Calu3 (cell line): ENCODE results near the gene ARF3. TPM values are rescaled to one million over a fixed set of nuclear protein-coding genes. Genes with fewer than 3 reads are reported as not detected.
"Not testable (repeated sequence)": the region's sequence is repeated elsewhere in the genome, so short reads cannot be mapped to it uniquely, and the experiment has no call there.

Experiments
- BruUV-seq: library from RNA; stranded (reverse); fragments of 400-500 nt; replicated peaks from 2 replicates; lab custom pipeline; 2021; lab: Mats Ljungman, UMichigan
- CTCF ChIA-PET: fragments of 300-600 bp; sonication (Branson Sonifier 250); formaldehyde crosslinking; loops from one replicate; lab custom pipeline; 2022; ENCODE audit warnings: antibody characterized with exemption; lab: Charles Lee
- DNase-seq: peaks from one replicate; pipeline ENCODE4 v3.0.0; 2022
- H3K27ac Mint-ChIP-seq: one replicate; pipeline ENCODE4 v1.8.0; 2022; ENCODE audit warnings: mixed read lengths; ENCODE audit not compliant: unreplicated experiment
- H3K27me3 Mint-ChIP-seq: one replicate; pipeline ENCODE4 v1.8.0; 2022; ENCODE audit warnings: mixed read lengths; ENCODE audit not compliant: unreplicated experiment
- H3K36me3 Mint-ChIP-seq: one replicate; pipeline ENCODE4 v1.8.0; 2022; ENCODE audit warnings: mild to moderate bottlenecking, moderate library complexity, mixed read lengths; ENCODE audit not compliant: insufficient read depth, unreplicated experiment
- H3K4me1 Mint-ChIP-seq: one replicate; pipeline ENCODE4 v1.8.0; 2022; ENCODE audit warnings: mild to moderate bottlenecking, low read depth, mixed read lengths; ENCODE audit not compliant: unreplicated experiment
- H3K4me3 Mint-ChIP-seq: one replicate; pipeline ENCODE4 v1.8.0; 2022; ENCODE audit warnings: mild to moderate bottlenecking, low read depth, moderate library complexity, mixed read lengths; ENCODE audit not compliant: unreplicated experiment
- H3K9me3 Mint-ChIP-seq: one replicate; pipeline ENCODE4 v1.8.0; 2022; ENCODE audit warnings: low read depth, mixed read lengths; ENCODE audit not compliant: unreplicated experiment
- CTCF ChIP-seq: fragments of 200-600 bp; IDR thresholded peaks from one replicate; pipeline ENCODE4 v1.8.0; 2022; ENCODE audit warnings: antibody characterized with exemption; ENCODE audit not compliant: unreplicated experiment
- intact Hi-C: fragments of 100-400 bp; cut with micrococcal nuclease; formaldehyde crosslinking; loops from one replicate; pipeline ENCODE4 v1.10.0; 2022; ENCODE audit not compliant: unreplicated experiment
- total RNA-seq: library from RNA; stranded (reverse); gene quantifications from 2 replicates; pipeline ENCODE4 v1.2.3, GENCODE V29; 2022

The ARF3 gene
- total RNA-seq, 1 experiment from 2014 or later = 142 TPM

GRCh38 chr12:48923117-48923516, 34.2 kb downstream of the ARF3 start:
- no peak for TF ChIP-seq CTCF
- no TSS peak for BruUV-seq
- Mint-ChIP-seq H3K4me1 (no peaks in the 10 kb centered on the region), H3K4me3 (no peak overlapping the region), H3K27ac (no peak overlapping the region), H3K9me3 (no peaks in the 10 kb centered on the region), H3K27me3 (no peaks in the 10 kb centered on the region), H3K36me3 (peaks cover 39% of the 10 kb centered on the region)
- intact Hi-C loops = no loop called here
- no peak for DNase-seq
- CTCF ChIA-PET = no interaction called here

GRCh38 chr12:48917857-48918537, 39.3 kb downstream of the ARF3 start:
- no peaks in the 10 kb centered on the region for H3K9me3 Mint-ChIP-seq
- H3K27ac Mint-ChIP-seq = no peak overlapping the region
- no TSS peak for BruUV-seq
- no peaks in the 10 kb centered on the region for H3K4me1 Mint-ChIP-seq
- CTCF ChIA-PET = no interaction called here
- intact Hi-C loops = no loop called here
- DNase-seq = no peak
- TF ChIP-seq CTCF = no peak
- H3K36me3 Mint-ChIP-seq = peaks cover 4% of the 10 kb centered on the region
- H3K4me3 Mint-ChIP-seq = no peak overlapping the region
- H3K27me3 Mint-ChIP-seq = no peaks in the 10 kb centered on the region

GRCh38 chr12:48910196-48910595, 47.1 kb downstream of the ARF3 start:
- peaks cover 9% of the 10 kb centered on the region for H3K4me1 Mint-ChIP-seq

GRCh38 chr12:48909698-48910097, 47.6 kb downstream of the ARF3 start:
- H3K4me3 Mint-ChIP-seq, BruUV-seq, H3K9me3 Mint-ChIP-seq, H3K36me3 Mint-ChIP-seq, H3K4me1 Mint-ChIP-seq, intact Hi-C loops, H3K27me3 Mint-ChIP-seq, CTCF ChIA-PET, H3K27ac Mint-ChIP-seq, DNase-seq: not testable (repeated sequence)

More at GRCh38 chr12:48910196-48910595, 47.1 kb downstream of the ARF3 start:
- no peaks in the 10 kb centered on the region for H3K36me3 Mint-ChIP-seq
- CTCF ChIA-PET = no interaction called here
- no peak overlapping the region for H3K27ac Mint-ChIP-seq
- no peak for TF ChIP-seq CTCF
- no peak for DNase-seq
- intact Hi-C loops = no loop called here
- no TSS peak for BruUV-seq
- no peaks in the 10 kb centered on the region for H3K27me3 Mint-ChIP-seq
- H3K4me3 Mint-ChIP-seq = no peak overlapping the region
- no peaks in the 10 kb centered on the region for H3K9me3 Mint-ChIP-seq

GRCh38 chr12:48907245-48907644, 50.0 kb downstream of the ARF3 start:
- no peak for TF ChIP-seq CTCF
- intact Hi-C loops = no loop called here
- no TSS peak for BruUV-seq
- Mint-ChIP-seq H3K4me3 (no peak overlapping the region), H3K27me3 (no peaks in the 10 kb centered on the region), H3K4me1 (peaks cover 9% of the 10 kb centered on the region), H3K27ac (no peak overlapping the region), H3K9me3 (no peaks in the 10 kb centered on the region), H3K36me3 (peaks cover 8% of the 10 kb centered on the region)
- CTCF ChIA-PET = no interaction called here
- no peak for DNase-seq
